Measurements from ENCODE around the gene HSDL1.
"Not testable (repeated sequence)": the region's sequence is repeated elsewhere in the genome, so short reads cannot be mapped to it uniquely, and the experiment has no call there.

Gene HSDL1

GRCh38 chr16:84137769-84138357 lies 7.1 kb downstream of the HSDL1 start:
- DNase-seq, result no peak

- no peak for DNase-seq
These were observed 7.7 kb downstream of the HSDL1 start for GRCh38 chr16:84137287-84137686.

- no peak for DNase-seq
These were observed 8.4 kb downstream of the HSDL1 start for GRCh38 chr16:84136331-84137125.

GRCh38 chr16:84132527-84133285 lies 12.3 kb downstream of the HSDL1 start:
- DNase-seq, result no peak

- DNase-seq, result no peak
These were observed 13.9 kb downstream of the HSDL1 start for GRCh38 chr16:84131117-84131516.

- no peak for DNase-seq
These were observed 20.5 kb downstream of the HSDL1 start for GRCh38 chr16:84124257-84125073.

- no peak for DNase-seq
These were observed 24.0 kb downstream of the HSDL1 start for GRCh38 chr16:84121007-84121406.

GRCh38 chr16:84120023-84120422 lies 25.0 kb downstream of the HSDL1 start:
- DNase-seq, result no peak

GRCh38 chr16:84119368-84119767 lies 25.6 kb downstream of the HSDL1 start:
- DNase-seq, result no peak

GRCh38 chr16:84118315-84118714 lies 26.7 kb downstream of the HSDL1 start:
- not testable (repeated sequence) for DNase-seq

GRCh38 chr16:84117494-84117843 lies 27.5 kb downstream of the HSDL1 start:
- DNase-seq, result no peak

- peak; percentile 83 for DNase-seq
These were observed 28.1 kb downstream of the HSDL1 start, which contains the start of gene MBTPS1 for GRCh38 chr16:84116720-84117493. TSS of gene MBTPS1 (minus strand) at chr16:84116942. CDS start at chr16:84101783, 15,159 bp downstream.

GRCh38 chr16:84115919-84116719 lies 28.9 kb downstream of the HSDL1 start:
- no peak for DNase-seq

GRCh38 chr16:84111949-84112348 lies 33.0 kb downstream of the HSDL1 start:
- not testable (repeated sequence) for DNase-seq

- no peak for DNase-seq
These were observed 33.5 kb downstream of the HSDL1 start for GRCh38 chr16:84111525-84111924.

GRCh38 chr16:84110527-84110926 lies 34.5 kb downstream of the HSDL1 start:
- DNase-seq, result no peak

GRCh38 chr16:84109598-84110335 lies 35.2 kb downstream of the HSDL1 start:
- no peak for DNase-seq

- DNase-seq, result no peak
These were observed 37.1 kb downstream of the HSDL1 start for GRCh38 chr16:84107921-84108320.

GRCh38 chr16:84105948-84106740 lies 38.8 kb downstream of the HSDL1 start:
- DNase-seq, result no peak

All from NCI-H1694 treated with DMSO at 0.1 percent for 48 hours (cell line).